HCT116 (cell line): ENCODE data around the gene IQCK.

Experiments
- CTCF ChIP-seq, 3 experiments: fragments of 200-600 bp in 1 of 3; sonication (generic) in 1 of 3; IDR thresholded peaks in 2 of 3; conservative IDR thresholded peaks in 1 of 3; 2 replicates each; pipeline ENCODE4 v1.5.1; 2012 to 2017; ENCODE audit warnings: low read depth in 2 of 3, low read length in 2 of 3, antibody characterized with exemption in 1 of 3, borderline replicate concordance in 1 of 3, control low read depth in 1 of 3, mild to moderate bottlenecking in 1 of 3, mixed read lengths in 1 of 3, mixed run types in 1 of 3, moderate library complexity in 1 of 3; ENCODE audit not compliant: insufficient read depth in 1 of 3
- EZH2 ChIP-seq: fragments of 200-600 bp; sonication (generic); IDR thresholded peaks from 2 replicates; pipeline ENCODE4 v1.6.1; 2017; ENCODE audit warnings: antibody characterized with exemption, mixed run types
- JUND ChIP-seq: IDR thresholded peaks from 2 replicates; pipeline ENCODE4 v1.6.1; 2012
- POLR2AphosphoS5 ChIP-seq: IDR thresholded peaks from 2 replicates; pipeline ENCODE4 v1.6.1; 2011; ENCODE audit warnings: mild to moderate bottlenecking, low read depth, low read length, moderate library complexity
- RAD21 ChIP-seq: IDR thresholded peaks from 2 replicates; pipeline ENCODE4 v1.6.1; 2012; ENCODE audit warnings: low read depth, mild to moderate bottlenecking
- TCF7L2 ChIP-seq: IDR thresholded peaks from 2 replicates; pipeline ENCODE4 v1.7.0; 2011; ENCODE audit warnings: borderline replicate concordance, inconsistent platforms; ENCODE audit not compliant: insufficient read depth, insufficient read length; ENCODE audit errors: extremely low read depth
- ZNF274 ChIP-seq: fragments of 200-500 bp; sonication (Bioruptor generic); IDR thresholded peaks from 2 replicates; pipeline ENCODE4 v1.6.1; 2014; ENCODE audit warnings: mild to moderate bottlenecking, low read depth, low read length, inconsistent platforms
- TF ChIP-seq, protein P1 (sequence below): IDR thresholded peaks from 2 replicates; pipeline ENCODE4 v1.6.1; 2012

DNA sequence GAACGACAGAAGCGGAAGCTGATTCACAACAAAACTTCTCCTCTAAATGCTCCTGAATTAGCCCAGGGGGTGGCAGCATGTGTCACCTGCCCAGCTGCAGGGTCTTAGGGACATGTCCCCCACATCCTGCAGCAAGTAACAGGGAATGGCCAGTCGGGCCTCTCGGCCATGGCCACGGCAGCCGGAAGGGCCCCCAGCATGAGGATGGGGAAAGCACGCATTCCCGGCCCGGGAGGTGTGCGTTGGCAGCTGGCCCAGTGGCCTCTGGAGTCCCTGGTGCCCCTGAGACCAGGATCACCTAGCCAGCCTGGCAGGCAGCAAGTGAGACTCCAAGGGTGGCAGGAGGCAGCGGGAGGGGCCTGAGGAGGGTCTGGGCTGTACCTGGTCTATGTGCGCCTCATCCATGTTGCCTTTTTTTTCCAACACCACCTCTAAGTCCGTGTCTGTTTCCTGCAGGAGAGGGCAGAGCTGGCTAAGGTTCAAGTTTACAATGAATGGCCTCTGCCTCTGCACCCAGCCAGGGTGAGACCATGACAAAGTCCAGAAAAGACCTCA is 7.0 kb upstream of the IQCK start:
- TF ChIP-seq CTCF (IDR thresholded peaks at IDR 0.05 in 2 of 3, conservative IDR thresholded peaks at IDR 0.05 in 1 of 3; ENCODE audit: borderline replicate concordance in 1 of 3, insufficient read depth in 1 of 3, low read depth in 2 of 3, low read length in 2 of 3): no peak
- TF ChIP-seq RAD21: no peak
- TF ChIP-seq EZH2: no peak
- TF ChIP-seq, protein P1, sequence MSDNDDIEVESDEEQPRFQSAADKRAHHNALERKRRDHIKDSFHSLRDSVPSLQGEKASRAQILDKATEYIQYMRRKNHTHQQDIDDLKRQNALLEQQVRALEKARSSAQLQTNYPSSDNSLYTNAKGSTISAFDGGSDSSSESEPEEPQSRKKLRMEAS: no peak
- TF ChIP-seq JUND: no peak
- no peak for TF ChIP-seq POLR2AphosphoS5
- no peak for TF ChIP-seq TCF7L2
- TF ChIP-seq ZNF274: no peak
